Measurements from ENCODE around the gene NANOGP8.
"Not testable (repeated sequence)": the region's sequence is repeated elsewhere in the genome, so short reads cannot be mapped to it uniquely, and the experiment has no call there.

The NANOGP8 gene
- total RNA-seq = 0 to 0.10 (median 0) reads per million in 9 experiments

GRCh38 chr15:35085176-35085919 is at the start of gene NANOGP8:
Gene NANOGP8, minus strand, starts transcription at chr15:35085295. Its CDS starts 185 bp downstream, at chr15:35085110.
- not testable (repeated sequence) for H3K4me1 Mint-ChIP-seq (ENCODE audit: low read depth in 2 of 2); ATAC-seq (replicated peaks); H3K4me3 Mint-ChIP-seq; H3K9me3 Mint-ChIP-seq; H3K36me3 Mint-ChIP-seq (ENCODE audit: insufficient read depth); DNase-seq; H3K27ac Mint-ChIP-seq
- H3K27me3 Mint-ChIP-seq = peaks cover 15 to 19% of the 10 kb centered on the region in 2 donors

DNA sequence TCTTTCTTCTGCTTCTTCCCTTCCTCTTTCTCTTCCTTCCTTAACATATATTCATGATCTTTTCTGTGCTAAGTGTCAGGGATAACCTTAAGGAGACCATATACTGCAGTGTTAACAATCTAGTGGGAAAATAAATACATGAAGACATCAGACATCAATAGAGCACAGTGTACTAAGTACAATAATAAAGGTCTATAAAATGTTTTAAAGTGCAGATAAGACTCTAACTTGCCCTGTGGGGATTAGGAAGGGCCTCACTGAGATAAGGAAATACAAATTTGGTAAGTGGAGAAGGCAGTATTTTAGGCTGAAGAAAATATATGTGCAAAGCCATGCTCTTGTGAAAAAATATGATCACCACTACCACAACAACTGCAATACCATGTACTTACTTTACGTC is 49.2 kb upstream of the NANOGP8 start:
- no peak for DNase-seq
- H3K27ac Mint-ChIP-seq = no peak overlapping the region

GRCh38 chr15:35130245-35130644 is 45.1 kb upstream of the NANOGP8 start:
- Mint-ChIP-seq H3K4me1 (ENCODE audit: low read depth in 2 of 2) (no peaks in the 10 kb centered on the region), H3K27me3 (no peaks in the 10 kb centered on the region), H3K9me3 (peaks cover 0 to 2% of the 10 kb centered on the region in 2 donors), H3K27ac (no peak overlapping the region), H3K4me3 (no peak overlapping the region), H3K36me3 (ENCODE audit: insufficient read depth) (no peaks in the 10 kb centered on the region)
- no peak for ATAC-seq (replicated peaks)
- DNase-seq = no peak

More for the DNA sequence above, 49.2 kb upstream of the NANOGP8 start:
- ATAC-seq (replicated peaks) = no peak
- H3K27me3 Mint-ChIP-seq = no peaks in the 10 kb centered on the region
- H3K36me3 Mint-ChIP-seq (ENCODE audit: insufficient read depth) = no peaks in the 10 kb centered on the region
- H3K4me1 Mint-ChIP-seq (ENCODE audit: low read depth in 2 of 2) = no peaks in the 10 kb centered on the region
- H3K4me3 Mint-ChIP-seq = no peak overlapping the region
- peaks cover 0 to 2% of the 10 kb centered on the region in 2 donors for H3K9me3 Mint-ChIP-seq

- H3K36me3 Mint-ChIP-seq (ENCODE audit: insufficient read depth) = no peaks in the 10 kb centered on the region
- no peak overlapping the region for H3K4me3 Mint-ChIP-seq
- no peak for DNase-seq
- no peak overlapping the region for H3K27ac Mint-ChIP-seq
- no peak for ATAC-seq (replicated peaks)
- no peaks in the 10 kb centered on the region for H3K4me1 Mint-ChIP-seq (ENCODE audit: low read depth in 2 of 2)
- no peaks in the 10 kb centered on the region for H3K27me3 Mint-ChIP-seq
- peaks cover 0 to 2% of the 10 kb centered on the region in 2 donors for H3K9me3 Mint-ChIP-seq
Observed at GRCh38 chr15:35129361-35129760, 44.3 kb upstream of the NANOGP8 start.

- Mint-ChIP-seq H3K27me3 (peaks cover 1 to 4% of the 10 kb centered on the region in 2 donors), H3K36me3 (ENCODE audit: insufficient read depth) (no peaks in the 10 kb centered on the region), H3K4me3 (no peak overlapping the region), H3K9me3 (peaks cover 0 to 2% of the 10 kb centered on the region in 2 donors), H3K4me1 (ENCODE audit: low read depth in 2 of 2) (no peaks in the 10 kb centered on the region), H3K27ac (no peak overlapping the region)
- no peak for DNase-seq
- no peak for ATAC-seq (replicated peaks)
Observed at GRCh38 chr15:35127717-35128116, 42.6 kb upstream of the NANOGP8 start.

- DNase-seq (no peak), ATAC-seq (replicated peaks) (no peak)
- peaks cover 4 to 9% of the 10 kb centered on the region in 2 donors for H3K27me3 Mint-ChIP-seq
- no peaks in the 10 kb centered on the region for H3K4me1 Mint-ChIP-seq (ENCODE audit: low read depth in 2 of 2)
- no peak overlapping the region for H3K4me3 Mint-ChIP-seq
- H3K36me3 Mint-ChIP-seq (ENCODE audit: insufficient read depth) = no peaks in the 10 kb centered on the region
- peaks cover 0 to 7% of the 10 kb centered on the region in 2 donors for H3K9me3 Mint-ChIP-seq
- no peak overlapping the region for H3K27ac Mint-ChIP-seq
Observed at GRCh38 chr15:35126236-35126635, 41.1 kb upstream of the NANOGP8 start.

GRCh38 chr15:35123743-35124142 is 38.6 kb upstream of the NANOGP8 start:
- no peaks in the 10 kb centered on the region for H3K4me1 Mint-ChIP-seq (ENCODE audit: low read depth in 2 of 2)
- ATAC-seq (replicated peaks) = no peak
- no peak overlapping the region for H3K4me3 Mint-ChIP-seq
- peaks cover 4 to 9% of the 10 kb centered on the region in 2 donors for H3K27me3 Mint-ChIP-seq
- peaks cover 0 to 7% of the 10 kb centered on the region in 2 donors for H3K9me3 Mint-ChIP-seq
- no peak overlapping the region for H3K27ac Mint-ChIP-seq
- H3K36me3 Mint-ChIP-seq (ENCODE audit: insufficient read depth) = no peaks in the 10 kb centered on the region
- DNase-seq = no peak

DNA sequence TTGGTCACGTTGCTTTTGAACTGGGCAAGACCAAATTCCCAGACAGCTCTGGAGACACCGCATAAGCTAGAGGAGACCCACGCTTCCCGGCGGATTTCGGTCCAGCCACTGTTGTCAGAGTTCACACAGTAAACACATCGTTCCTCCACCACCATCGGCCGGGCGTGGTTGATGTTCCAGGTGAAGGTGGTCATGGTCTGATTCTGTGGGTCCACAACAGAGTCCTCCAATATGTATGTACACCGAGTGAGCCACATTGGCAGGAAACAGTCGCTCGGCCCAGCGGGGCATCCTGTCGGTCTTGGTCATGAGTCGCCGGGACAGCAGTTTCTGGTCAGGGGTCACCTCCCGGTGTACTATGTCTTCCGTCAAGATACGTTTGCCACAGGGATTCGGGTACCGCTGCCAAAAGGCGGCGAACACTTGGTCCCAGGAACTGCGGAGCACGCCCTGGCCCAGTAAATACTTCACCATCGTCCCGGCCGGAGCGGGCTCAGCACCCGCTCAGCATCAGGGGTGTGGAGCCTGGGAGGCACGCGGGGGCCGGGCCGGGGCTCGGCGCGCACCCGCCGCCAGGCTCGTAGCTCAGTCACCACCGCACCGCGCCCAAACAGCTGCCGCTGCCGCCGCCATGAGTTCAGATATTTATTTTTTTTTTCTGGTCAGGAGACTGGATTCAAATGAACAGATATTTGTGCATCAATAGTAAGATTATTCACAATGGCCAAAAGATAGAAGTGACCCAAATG is 36.7 kb upstream of the NANOGP8 start:
- no peaks in the 10 kb centered on the region for H3K36me3 Mint-ChIP-seq (ENCODE audit: insufficient read depth)
- no peak for DNase-seq
- H3K4me3 Mint-ChIP-seq = no peak overlapping the region

DNA sequence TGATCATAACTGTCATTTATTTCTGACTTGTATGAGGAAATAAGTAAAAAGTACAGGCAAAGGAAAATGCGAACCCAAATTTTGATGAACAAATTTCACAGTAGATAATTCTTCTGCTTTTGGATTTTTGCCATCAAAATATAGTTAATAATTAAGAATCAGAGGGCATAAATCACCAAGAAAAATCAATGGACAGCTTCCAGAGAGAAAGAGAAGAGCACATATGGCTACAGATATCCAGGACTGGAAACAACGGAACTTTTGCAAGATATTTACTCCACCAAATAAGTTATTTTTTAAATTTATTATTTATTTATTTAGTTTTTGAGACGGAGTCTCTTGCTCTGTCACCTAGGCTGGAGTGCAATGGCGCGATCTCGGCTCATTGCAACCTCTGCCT is 35.1 kb upstream of the NANOGP8 start:
- Mint-ChIP-seq H3K36me3 (ENCODE audit: insufficient read depth) (no peaks in the 10 kb centered on the region), H3K27ac (no peak overlapping the region), H3K27me3 (peaks cover 4 to 9% of the 10 kb centered on the region in 2 donors), H3K4me3 (no peak overlapping the region), H3K9me3 (peaks cover 0 to 7% of the 10 kb centered on the region in 2 donors), H3K4me1 (ENCODE audit: low read depth in 2 of 2) (no peaks in the 10 kb centered on the region)
- ATAC-seq (replicated peaks) (no peak), DNase-seq (no peak)

More for the DNA sequence above, 36.7 kb upstream of the NANOGP8 start:
- H3K27ac Mint-ChIP-seq = no peak overlapping the region
- no peak for ATAC-seq (replicated peaks)
- H3K9me3 Mint-ChIP-seq = peaks cover 0 to 7% of the 10 kb centered on the region in 2 donors
- no peaks in the 10 kb centered on the region for H3K4me1 Mint-ChIP-seq (ENCODE audit: low read depth in 2 of 2)
- peaks cover 4 to 9% of the 10 kb centered on the region in 2 donors for H3K27me3 Mint-ChIP-seq

GRCh38 chr15:35118960-35119359 is 33.9 kb upstream of the NANOGP8 start:
- Mint-ChIP-seq H3K9me3 (peaks cover 0 to 7% of the 10 kb centered on the region in 2 donors), H3K4me3 (no peak overlapping the region), H3K27me3 (peaks cover 4 to 9% of the 10 kb centered on the region in 2 donors), H3K36me3 (ENCODE audit: insufficient read depth) (no peaks in the 10 kb centered on the region), H3K4me1 (ENCODE audit: low read depth in 2 of 2) (no peaks in the 10 kb centered on the region), H3K27ac (no peak overlapping the region)
- DNase-seq (no peak), ATAC-seq (replicated peaks) (no peak)

- Mint-ChIP-seq H3K4me3 (no peak overlapping the region), H3K36me3 (ENCODE audit: insufficient read depth) (no peaks in the 10 kb centered on the region), H3K27me3 (peaks cover 0 to 8% of the 10 kb centered on the region in 2 donors), H3K4me1 (ENCODE audit: low read depth in 2 of 2) (no peaks in the 10 kb centered on the region), H3K27ac (no peak overlapping the region), H3K9me3 (peaks cover 0 to 7% of the 10 kb centered on the region in 2 donors)
- DNase-seq (no peak), ATAC-seq (replicated peaks) (no peak)
Observed at GRCh38 chr15:35117543-35118265, 32.6 kb upstream of the NANOGP8 start.

GRCh38 chr15:35115155-35115725 is 30.1 kb upstream of the NANOGP8 start:
- Mint-ChIP-seq H3K36me3 (ENCODE audit: insufficient read depth) (no peaks in the 10 kb centered on the region), H3K27me3 (no peaks in the 10 kb centered on the region), H3K9me3 (no peaks in the 10 kb centered on the region), H3K4me1 (ENCODE audit: low read depth in 2 of 2) (no peaks in the 10 kb centered on the region), H3K4me3 (no peak overlapping the region), H3K27ac (no peak overlapping the region)
- ATAC-seq (replicated peaks) = no peak
- DNase-seq = no peak

- no peaks in the 10 kb centered on the region for H3K36me3 Mint-ChIP-seq (ENCODE audit: insufficient read depth)
Observed at GRCh38 chr15:35112346-35112745, 27.3 kb upstream of the NANOGP8 start.

More at GRCh38 chr15:35112346-35112745, 27.3 kb upstream of the NANOGP8 start:
- no peaks in the 10 kb centered on the region for H3K9me3 Mint-ChIP-seq
- ATAC-seq (replicated peaks) = no peak
- no peak overlapping the region for H3K4me3 Mint-ChIP-seq
- H3K4me1 Mint-ChIP-seq (ENCODE audit: low read depth in 2 of 2) = no peaks in the 10 kb centered on the region
- H3K27ac Mint-ChIP-seq = no peak overlapping the region
- H3K27me3 Mint-ChIP-seq = no peaks in the 10 kb centered on the region
- no peak for DNase-seq

Measured in effector memory CD8-positive, alpha-beta T cell (primary cell).